Neural cell (in vitro differentiated cells): ENCODE measurements around the gene PPP2R5E. TPM values are rescaled to one million over a fixed set of nuclear protein-coding genes. Genes with fewer than 3 reads are reported as not detected.
"Not testable (repeated sequence)": the region's sequence is repeated elsewhere in the genome, so short reads cannot be mapped to it uniquely, and the experiment has no call there.

Source experiments
- H2AFZ ChIP-seq: fragments of 200-600, 300-800 bp; sonication (generic), shearing (Covaris generic); 2 replicates; pipeline ENCODE4 v1.6.0; 2014; ENCODE audit warnings: low read depth, mild to moderate bottlenecking, antibody characterized with exemption, low read length, moderate library complexity
- H3F3A ChIP-seq: fragments of 200-600 bp; shearing (Covaris generic); 2 replicates; pipeline ENCODE4 v1.6.1; 2016; ENCODE audit warnings: mild to moderate bottlenecking, moderate library complexity, mixed read lengths, antibody characterized with exemption, low read length; ENCODE audit not compliant: insufficient read depth, poor library complexity, severe bottlenecking
- H3K27ac ChIP-seq: fragments of 200-600, 300-800 bp; sonication (generic), shearing (Covaris generic); 2 replicates; pipeline ENCODE4 v1.5.1; 2014; ENCODE audit warnings: mild to moderate bottlenecking, low read length, moderate library complexity
- H3K27me3 ChIP-seq: fragments of 300-800, 200-600 bp; sonication (generic), shearing (Covaris generic); 2 replicates; pipeline ENCODE4 v1.6.0; 2014; ENCODE audit warnings: mild to moderate bottlenecking, low read depth, low read length, moderate library complexity; ENCODE audit not compliant: insufficient read depth
- H3K36me3 ChIP-seq: fragments of 300-800, 200-600 bp; sonication (generic), shearing (Covaris generic); 2 replicates; pipeline ENCODE4 v1.5.1; 2014; ENCODE audit warnings: mild to moderate bottlenecking, antibody characterized with exemption, low read length, moderate library complexity; ENCODE audit not compliant: insufficient read depth
- H3K4me2 ChIP-seq: fragments of 300-800, 200-600 bp; sonication (generic), shearing (Covaris generic); 2 replicates; pipeline ENCODE4 v1.6.0; 2014; ENCODE audit warnings: mild to moderate bottlenecking, low read length
- H3K4me3 ChIP-seq: fragments of 300-800, 200-600 bp; sonication (generic), shearing (Covaris generic); 2 replicates; pipeline ENCODE4 v1.5.1; 2014; ENCODE audit warnings: mild to moderate bottlenecking, low read length, moderate library complexity
- H3K79me2 ChIP-seq: fragments of 200-600 bp; shearing (Covaris generic); replicated peaks from 2 replicates; pipeline ENCODE4 v1.6.0; 2014; ENCODE audit warnings: mild to moderate bottlenecking, low read length, moderate library complexity; ENCODE audit not compliant: insufficient read depth
- H3K9ac ChIP-seq: fragments of 300-800, 200-600 bp; sonication (generic), shearing (Covaris generic); 2 replicates; pipeline ENCODE4 v1.6.1; 2016; ENCODE audit warnings: mild to moderate bottlenecking, low read length, mixed read lengths
- H3K9me2 ChIP-seq: fragments of 200-600 bp; shearing (Covaris generic); 2 replicates; pipeline ENCODE4 v1.6.1; 2016; ENCODE audit warnings: mild to moderate bottlenecking, low read length, mixed read lengths; ENCODE audit not compliant: insufficient read depth
- H3K9me3 ChIP-seq: fragments of 200-600, 300-800 bp; sonication (generic), shearing (Covaris generic); 2 replicates; pipeline ENCODE4 v1.6.1; 2016; ENCODE audit warnings: mild to moderate bottlenecking, mixed run types, low read length, moderate library complexity, mixed read lengths
- H4K20me1 ChIP-seq: fragments of 200-600 bp; shearing (Covaris generic); 2 replicates; pipeline ENCODE4 v1.6.1; 2016; ENCODE audit warnings: mild to moderate bottlenecking, mixed run types; ENCODE audit not compliant: insufficient read depth
- CTCF ChIP-seq: fragments of 450-650 bp; IDR thresholded peaks from 2 replicates; pipeline ENCODE4 v1.5.1; 2014; ENCODE audit warnings: antibody characterized with exemption, mild to moderate bottlenecking, moderate library complexity; ENCODE audit not compliant: poor library complexity, severe bottlenecking
- EP300 ChIP-seq: fragments of 450-650 bp; conservative IDR thresholded peaks from 2 replicates; pipeline ENCODE4 v1.6.1; 2014; ENCODE audit warnings: antibody characterized with exemption, mild to moderate bottlenecking, moderate library complexity; ENCODE audit not compliant: poor library complexity, severe bottlenecking
- EZH2 ChIP-seq: fragments of 200-600, 300-800 bp; shearing (Covaris generic), sonication (generic); IDR thresholded peaks from 2 replicates; pipeline ENCODE4 v1.6.1; 2014; ENCODE audit warnings: antibody characterized with exemption, low read length, borderline replicate concordance, mild to moderate bottlenecking; ENCODE audit not compliant: insufficient read depth, poor library complexity, severe bottlenecking
- MXI1 ChIP-seq: fragments of 450-650 bp; conservative IDR thresholded peaks from 2 replicates; pipeline ENCODE4 v1.6.1; 2014; ENCODE audit warnings: antibody characterized with exemption, mild to moderate bottlenecking; ENCODE audit not compliant: poor library complexity, severe bottlenecking
- POLR2AphosphoS5 ChIP-seq: IDR thresholded peaks from 2 replicates; pipeline ENCODE4 v1.6.1; 2012
- RAD21 ChIP-seq: fragments of 450-650 bp; conservative IDR thresholded peaks from 2 replicates; pipeline ENCODE4 v1.6.1; 2014; ENCODE audit warnings: antibody characterized with exemption, mild to moderate bottlenecking, moderate library complexity
- REST ChIP-seq: IDR thresholded peaks from 2 replicates; pipeline ENCODE4 v1.6.1; 2012; ENCODE audit warnings: borderline replicate concordance
- SMC3 ChIP-seq: fragments of 450-650 bp; conservative IDR thresholded peaks from 2 replicates; pipeline ENCODE4 v1.6.1; 2014; ENCODE audit warnings: antibody characterized with exemption, mild to moderate bottlenecking, moderate library complexity; ENCODE audit not compliant: poor library complexity
- TAF1 ChIP-seq: IDR thresholded peaks from 2 replicates; pipeline ENCODE4 v1.6.1; 2012; ENCODE audit warnings: low read depth
- polyA minus RNA-seq: library from RNA; depleted of rRNA, polyadenylated mRNA; stranded (reverse); fragments of >200 nt; gene quantifications from 2 replicates; pipeline ENCODE4 v1.2.3, GENCODE V29; 2014
- polyA plus RNA-seq: library from polyadenylated mRNA; depleted of rRNA; stranded (reverse); fragments of >200 nt; gene quantifications from 2 replicates; pipeline ENCODE4 v1.2.3, GENCODE V29; 2014

The PPP2R5E gene
- polyA plus RNA-seq, result 24.2 and 26.7 TPM in 2 replicates
- 46.5 and 74.4 TPM in 2 replicates for polyA minus RNA-seq

GRCh38 chr14:63543000-63543825 lies at the start of gene PPP2R5E:
Gene PPP2R5E (minus strand): TSS chr14:63543377. CDS start chr14:63539685, 3,692 bp downstream.
- Histone ChIP-seq H3K79me2 (peaks cover 42% of the 10 kb centered on the region), H3K27me3 (no peaks in the 10 kb centered on the region), H2AFZ (peak within 1 kb of the TSS; percentile 97), H3K4me2 (peak within 1 kb of the TSS; percentile 92), H3K4me3 (peak within 1 kb of the TSS; percentile 89), H3K27ac (peak within 1 kb of the TSS; percentile 94), H3K9ac (peak within 1 kb of the TSS; percentile 96), H3K36me3 (peaks cover 7% of the 10 kb centered on the region), H3K9me3 (no peaks in the 10 kb centered on the region), H3K9me2 (no peaks in the 10 kb centered on the region), H3F3A (peaks cover 8% of the 10 kb centered on the region), H4K20me1 (peaks cover 7% of the 10 kb centered on the region)
- peak; percentile 90 for TF ChIP-seq POLR2AphosphoS5
- peak; percentile 76 for TF ChIP-seq REST
- TF ChIP-seq CTCF, result peak; percentile 16
- TF ChIP-seq SMC3, result peak; percentile 18
- TF ChIP-seq RAD21, result no peak
- peak; percentile 43 for TF ChIP-seq EP300
- no peak for TF ChIP-seq EZH2
- TF ChIP-seq TAF1, result peak; percentile 89
- peak; percentile 76 for TF ChIP-seq MXI1

GRCh38 chr14:63583046-63583445 lies 39.9 kb upstream of the PPP2R5E start:
- not testable (repeated sequence) for H3K9me3 ChIP-seq, H3K9me2 ChIP-seq, H3K9ac ChIP-seq, H3K36me3 ChIP-seq, H3K4me3 ChIP-seq, H4K20me1 ChIP-seq, H3K79me2 ChIP-seq, H3K27me3 ChIP-seq, H3F3A ChIP-seq, H3K27ac ChIP-seq, H3K4me2 ChIP-seq, H2AFZ ChIP-seq
